ENCODE data around the gene MRC2.
"Not testable (repeated sequence)": the region's sequence is repeated elsewhere in the genome, so short reads cannot be mapped to it uniquely, and the experiment has no call there.

The MRC2 gene

GRCh38 chr17:62627219-62627903, at the start of gene MRC2:
Gene MRC2, plus strand, starts transcription at chr17:62627670. Its CDS starts 133 bp downstream, at chr17:62627803.
- DNase-seq = no peak

GRCh38 chr17:62578757-62579487, 48.5 kb upstream of the MRC2 start:
- DNase-seq = no peak

GRCh38 chr17:62580947-62581346, 46.5 kb upstream of the MRC2 start:
- no peak for DNase-seq

GRCh38 chr17:62581764-62582163, 45.7 kb upstream of the MRC2 start:
- DNase-seq = no peak

GRCh38 chr17:62587554-62587953, 39.9 kb upstream of the MRC2 start:
- no peak for DNase-seq

GRCh38 chr17:62588109-62588508, 39.4 kb upstream of the MRC2 start:
- no peak for DNase-seq

GRCh38 chr17:62591333-62591732, 36.1 kb upstream of the MRC2 start:
- no peak for DNase-seq

GRCh38 chr17:62591822-62592221, 35.6 kb upstream of the MRC2 start:
- not testable (repeated sequence) for DNase-seq

- no peak for DNase-seq
These were observed 35.0 kb upstream of the MRC2 start for GRCh38 chr17:62592341-62593099.

GRCh38 chr17:62595484-62595883, 32.0 kb upstream of the MRC2 start:
- DNase-seq = no peak

- no peak for DNase-seq
These were observed 30.8 kb upstream of the MRC2 start for GRCh38 chr17:62596662-62597061.

- no peak for DNase-seq
These were observed 30.3 kb upstream of the MRC2 start for GRCh38 chr17:62597150-62597549.

GRCh38 chr17:62597920-62598319, 29.6 kb upstream of the MRC2 start:
- DNase-seq = no peak

- DNase-seq = no peak
These were observed 27.4 kb upstream of the MRC2 start for GRCh38 chr17:62599964-62600657.

- no peak for DNase-seq
These were observed 26.7 kb upstream of the MRC2 start for GRCh38 chr17:62600805-62601204.

GRCh38 chr17:62601471-62601870, 26.0 kb upstream of the MRC2 start:
- DNase-seq = no peak

- DNase-seq = not testable (repeated sequence)
These were observed 23.7 kb upstream of the MRC2 start for GRCh38 chr17:62603783-62604182.

- no peak for DNase-seq
These were observed 21.9 kb upstream of the MRC2 start for GRCh38 chr17:62605588-62605987.

GRCh38 chr17:62611292-62611691, 16.2 kb upstream of the MRC2 start:
- no peak for DNase-seq

- DNase-seq = no peak
These were observed 15.7 kb upstream of the MRC2 start for GRCh38 chr17:62611728-62612127.

GRCh38 chr17:62612289-62612688, 15.2 kb upstream of the MRC2 start:
- not testable (repeated sequence) for DNase-seq

- DNase-seq = not testable (repeated sequence)
These were observed 14.4 kb upstream of the MRC2 start for GRCh38 chr17:62613095-62613494.

GRCh38 chr17:62614142-62614541, 13.3 kb upstream of the MRC2 start:
- DNase-seq = no peak
